ENCODE measurements around the gene PTS. TPM values are rescaled to one million over a fixed set of nuclear protein-coding genes. Genes with fewer than 3 reads are reported as not detected.

The PTS gene
- total and polyA plus RNA-seq, 9 of the 15 experiments (the other 6 are each of a cell fraction or from before 2014, with no cell fraction given), result 27.1 to 72.7 (median 41.1) TPM

DNA sequence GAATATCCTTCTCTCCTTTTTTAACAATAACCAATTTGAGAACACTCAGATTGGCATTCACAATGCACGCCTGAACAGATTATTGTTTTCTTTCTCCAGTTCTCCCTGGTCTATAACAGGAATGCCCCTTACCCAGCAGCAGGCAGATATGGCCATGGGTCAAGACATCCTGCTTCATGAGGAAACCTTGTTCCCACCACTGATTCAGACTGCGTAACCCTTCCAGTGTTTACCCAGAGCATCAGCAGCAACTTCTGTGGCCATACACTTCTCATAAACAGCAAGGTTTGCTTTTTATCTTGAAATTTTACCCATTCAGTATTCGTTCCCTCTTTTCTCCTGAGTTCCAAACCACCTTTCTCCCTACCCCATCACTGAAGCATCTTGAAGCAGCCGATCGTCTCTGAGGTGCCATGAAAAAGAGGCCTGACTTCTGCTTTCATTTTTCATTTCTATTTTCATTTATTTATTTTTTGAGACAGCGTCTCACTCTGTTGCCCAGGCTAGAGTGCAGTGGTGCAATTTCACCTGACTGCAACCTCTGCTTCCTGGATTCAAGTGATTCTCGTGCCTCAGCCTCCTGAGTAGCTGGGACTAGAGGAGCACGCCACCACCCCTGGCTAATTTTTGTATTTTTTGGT is 9.6 kb downstream of the PTS start:
- Histone ChIP-seq H3K27me3 (ENCODE audit: control insufficient read depth in 2 of 2, insufficient read depth in 2 of 2, low read length in 2 of 2) (no peaks in the 10 kb centered on the region), H3K79me2 (ENCODE audit: control insufficient read depth, insufficient read depth, low read length) (no peaks in the 10 kb centered on the region), H3K9me3 (replicated peaks; ENCODE audit: control insufficient read depth, insufficient read depth, low read depth, low read length) (no peaks in the 10 kb centered on the region), H2AFZ (ENCODE audit: low read depth, low read length) (no peak overlapping the region), H3K4me3 (no peak overlapping the region), H4K20me1 (replicated peaks; ENCODE audit: control insufficient read depth, insufficient read depth, low read length) (no peaks in the 10 kb centered on the region), H3K36me3 (ENCODE audit: control insufficient read depth, insufficient read depth, low read length) (peaks cover 54% of the 10 kb centered on the region; the same call in 2 of the 3 replicates), H3K4me1 (replicated peaks in 1 of 2; ENCODE audit: control insufficient read depth in 2 of 2, insufficient read depth in 2 of 2, low read length in 2 of 2) (no peaks in the 10 kb centered on the region), H3K9ac (ENCODE audit: insufficient read depth in 1 of 2, low read depth in 2 of 2, low read length in 2 of 2) (no peak overlapping the region), H3K4me2 (ENCODE audit: insufficient read depth, low read length) (no peak overlapping the region), H3K9me1 (ENCODE audit: control insufficient read depth, insufficient read depth, low read length) (no peaks in the 10 kb centered on the region), H3K27ac (ENCODE audit: extremely low read depth, low read depth, low read length) (no peak overlapping the region)
- TF ChIP-seq SMAD3 (CRISPR knock-in tag; conservative IDR thresholded peaks at IDR 0.05) (no peak), SUPT5H (IDR thresholded peaks at IDR 0.05) (no peak), ZNF778 (CRISPR knock-in tag; IDR thresholded peaks at IDR 0.05) (no peak), TAF15 (IDR thresholded peaks at IDR 0.05; ENCODE audit: low read depth, low read length) (no peak)
- TF ChIP-seq, protein P1, sequence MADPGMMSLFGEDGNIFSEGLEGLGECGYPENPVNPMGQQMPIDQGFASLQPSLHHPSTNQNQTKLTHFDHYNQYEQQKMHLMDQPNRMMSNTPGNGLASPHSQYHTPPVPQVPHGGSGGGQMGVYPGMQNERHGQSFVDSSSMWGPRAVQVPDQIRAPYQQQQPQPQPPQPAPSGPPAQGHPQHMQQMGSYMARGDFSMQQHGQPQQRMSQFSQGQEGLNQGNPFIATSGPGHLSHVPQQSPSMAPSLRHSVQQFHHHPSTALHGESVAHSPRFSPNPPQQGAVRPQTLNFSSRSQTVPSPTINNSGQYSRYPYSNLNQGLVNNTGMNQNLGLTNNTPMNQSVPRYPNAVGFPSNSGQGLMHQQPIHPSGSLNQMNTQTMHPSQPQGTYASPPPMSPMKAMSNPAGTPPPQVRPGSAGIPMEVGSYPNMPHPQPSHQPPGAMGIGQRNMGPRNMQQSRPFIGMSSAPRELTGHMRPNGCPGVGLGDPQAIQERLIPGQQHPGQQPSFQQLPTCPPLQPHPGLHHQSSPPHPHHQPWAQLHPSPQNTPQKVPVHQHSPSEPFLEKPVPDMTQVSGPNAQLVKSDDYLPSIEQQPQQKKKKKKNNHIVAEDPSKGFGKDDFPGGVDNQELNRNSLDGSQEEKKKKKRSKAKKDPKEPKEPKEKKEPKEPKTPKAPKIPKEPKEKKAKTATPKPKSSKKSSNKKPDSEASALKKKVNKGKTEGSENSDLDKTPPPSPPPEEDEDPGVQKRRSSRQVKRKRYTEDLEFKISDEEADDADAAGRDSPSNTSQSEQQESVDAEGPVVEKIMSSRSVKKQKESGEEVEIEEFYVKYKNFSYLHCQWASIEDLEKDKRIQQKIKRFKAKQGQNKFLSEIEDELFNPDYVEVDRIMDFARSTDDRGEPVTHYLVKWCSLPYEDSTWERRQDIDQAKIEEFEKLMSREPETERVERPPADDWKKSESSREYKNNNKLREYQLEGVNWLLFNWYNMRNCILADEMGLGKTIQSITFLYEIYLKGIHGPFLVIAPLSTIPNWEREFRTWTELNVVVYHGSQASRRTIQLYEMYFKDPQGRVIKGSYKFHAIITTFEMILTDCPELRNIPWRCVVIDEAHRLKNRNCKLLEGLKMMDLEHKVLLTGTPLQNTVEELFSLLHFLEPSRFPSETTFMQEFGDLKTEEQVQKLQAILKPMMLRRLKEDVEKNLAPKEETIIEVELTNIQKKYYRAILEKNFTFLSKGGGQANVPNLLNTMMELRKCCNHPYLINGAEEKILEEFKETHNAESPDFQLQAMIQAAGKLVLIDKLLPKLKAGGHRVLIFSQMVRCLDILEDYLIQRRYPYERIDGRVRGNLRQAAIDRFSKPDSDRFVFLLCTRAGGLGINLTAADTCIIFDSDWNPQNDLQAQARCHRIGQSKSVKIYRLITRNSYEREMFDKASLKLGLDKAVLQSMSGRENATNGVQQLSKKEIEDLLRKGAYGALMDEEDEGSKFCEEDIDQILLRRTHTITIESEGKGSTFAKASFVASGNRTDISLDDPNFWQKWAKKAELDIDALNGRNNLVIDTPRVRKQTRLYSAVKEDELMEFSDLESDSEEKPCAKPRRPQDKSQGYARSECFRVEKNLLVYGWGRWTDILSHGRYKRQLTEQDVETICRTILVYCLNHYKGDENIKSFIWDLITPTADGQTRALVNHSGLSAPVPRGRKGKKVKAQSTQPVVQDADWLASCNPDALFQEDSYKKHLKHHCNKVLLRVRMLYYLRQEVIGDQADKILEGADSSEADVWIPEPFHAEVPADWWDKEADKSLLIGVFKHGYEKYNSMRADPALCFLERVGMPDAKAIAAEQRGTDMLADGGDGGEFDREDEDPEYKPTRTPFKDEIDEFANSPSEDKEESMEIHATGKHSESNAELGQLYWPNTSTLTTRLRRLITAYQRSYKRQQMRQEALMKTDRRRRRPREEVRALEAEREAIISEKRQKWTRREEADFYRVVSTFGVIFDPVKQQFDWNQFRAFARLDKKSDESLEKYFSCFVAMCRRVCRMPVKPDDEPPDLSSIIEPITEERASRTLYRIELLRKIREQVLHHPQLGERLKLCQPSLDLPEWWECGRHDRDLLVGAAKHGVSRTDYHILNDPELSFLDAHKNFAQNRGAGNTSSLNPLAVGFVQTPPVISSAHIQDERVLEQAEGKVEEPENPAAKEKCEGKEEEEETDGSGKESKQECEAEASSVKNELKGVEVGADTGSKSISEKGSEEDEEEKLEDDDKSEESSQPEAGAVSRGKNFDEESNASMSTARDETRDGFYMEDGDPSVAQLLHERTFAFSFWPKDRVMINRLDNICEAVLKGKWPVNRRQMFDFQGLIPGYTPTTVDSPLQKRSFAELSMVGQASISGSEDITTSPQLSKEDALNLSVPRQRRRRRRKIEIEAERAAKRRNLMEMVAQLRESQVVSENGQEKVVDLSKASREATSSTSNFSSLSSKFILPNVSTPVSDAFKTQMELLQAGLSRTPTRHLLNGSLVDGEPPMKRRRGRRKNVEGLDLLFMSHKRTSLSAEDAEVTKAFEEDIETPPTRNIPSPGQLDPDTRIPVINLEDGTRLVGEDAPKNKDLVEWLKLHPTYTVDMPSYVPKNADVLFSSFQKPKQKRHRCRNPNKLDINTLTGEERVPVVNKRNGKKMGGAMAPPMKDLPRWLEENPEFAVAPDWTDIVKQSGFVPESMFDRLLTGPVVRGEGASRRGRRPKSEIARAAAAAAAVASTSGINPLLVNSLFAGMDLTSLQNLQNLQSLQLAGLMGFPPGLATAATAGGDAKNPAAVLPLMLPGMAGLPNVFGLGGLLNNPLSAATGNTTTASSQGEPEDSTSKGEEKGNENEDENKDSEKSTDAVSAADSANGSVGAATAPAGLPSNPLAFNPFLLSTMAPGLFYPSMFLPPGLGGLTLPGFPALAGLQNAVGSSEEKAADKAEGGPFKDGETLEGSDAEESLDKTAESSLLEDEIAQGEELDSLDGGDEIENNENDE (IDR thresholded peaks at IDR 0.05; ENCODE audit: low read depth, low read length), result no peak
- DNase-seq (ENCODE audit: extremely low read depth in 1 of 4, low spot score in 3 of 4) (no peak), ATAC-seq (no peak), FAIRE-seq (no peak)
- POLR2A ChIA-PET, result no interaction called here
- intact Hi-C loops (cut with micrococcal nuclease) (no loop called here), in situ Hi-C loops (cut with MboI) (no loop called here)
- 86% methylated on average over 8 of the region's 8 CpGs for WGBS (ENCODE audit: insufficient coverage, low coverage, missing lambda C conversion rate)
- no TSS peak for BruUV-seq (replicated peaks)
- CTCF ChIA-PET (ENCODE audit: low intra/inter-chr PET ratio), result no interaction called here

Measured in K562 (cell line).